HG03196 (cell line): Measurements from ENCODE around the gene NUTM2B.
"Not testable (repeated sequence)": the region's sequence is repeated elsewhere in the genome, so short reads cannot be mapped to it uniquely, and the experiment has no call there.

Source experiments
- ATAC-seq: cut with Tn5 transposase; IDR thresholded peaks from one replicate; pipeline ENCODE4 v1.9.1; 2021; ENCODE audit not compliant: unreplicated experiment

The NUTM2B gene

GRCh38 chr10:79720000-79720399 is 17.0 kb downstream of the NUTM2B start:
- ATAC-seq: not testable (repeated sequence)

GRCh38 chr10:79726620-79727019 is 23.6 kb downstream of the NUTM2B start:
- ATAC-seq: not testable (repeated sequence)

GRCh38 chr10:79744844-79745243 is 41.8 kb downstream of the NUTM2B start:
- not testable (repeated sequence) for ATAC-seq

GRCh38 chr10:79748510-79748909 is 45.5 kb downstream of the NUTM2B start:
- peak; percentile 74 for ATAC-seq

GRCh38 chr10:79753601-79754000 is 50.6 kb downstream of the NUTM2B start:
- ATAC-seq: not testable (repeated sequence)

GRCh38 chr10:79758297-79758993 is 55.4 kb downstream of the NUTM2B start:
- not testable (repeated sequence) for ATAC-seq
